GM18951 (cell line): Measurements from ENCODE around the gene PRAME.

Source experiments
- POLR2A ChIP-seq: IDR thresholded peaks from 4 replicates; pipeline ENCODE4 v1.6.1; 2011; ENCODE audit warnings: mild to moderate bottlenecking; ENCODE audit not compliant: insufficient read length, insufficient read depth; ENCODE audit errors: extremely low read depth
- in situ Hi-C: fragments of 300-500 bp; cut with MboI; formaldehyde crosslinking; loops from one replicate; pipeline ENCODE4 v1.12.0; 2022; ENCODE audit warnings: low sequenced_read_pairs, mixed read lengths, inconsistent platforms; ENCODE audit not compliant: unreplicated experiment

The PRAME gene

GRCh38 chr22:22571429-22571828 lies 12.4 kb upstream of the PRAME start:
- in situ Hi-C loops, result no loop called here

DNA sequence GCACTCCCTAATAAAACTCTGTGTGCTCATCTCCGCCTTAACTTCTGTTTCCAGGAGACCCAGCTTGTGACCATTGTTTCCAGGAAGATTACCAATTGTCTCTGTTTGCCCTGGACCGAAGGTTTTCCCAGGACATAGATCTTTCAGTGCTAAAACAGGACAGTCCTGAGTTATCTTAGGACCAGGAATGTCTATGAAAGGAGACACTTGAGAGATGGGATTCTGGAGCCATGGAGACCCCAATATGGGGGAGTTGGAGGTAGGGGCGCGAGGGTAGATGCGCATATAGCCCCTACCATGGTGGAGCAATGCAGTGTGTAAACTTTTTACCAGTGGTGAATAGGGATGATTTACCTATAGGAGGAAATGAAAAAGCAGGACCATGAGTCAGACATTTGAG lies 10.2 kb upstream of the PRAME start:
- in situ Hi-C loops, result no loop called here
- TF ChIP-seq POLR2A, result no peak

More at GRCh38 chr22:22571429-22571828, 12.4 kb upstream of the PRAME start:
- no peak for TF ChIP-seq POLR2A

- in situ Hi-C loops, result no loop called here
- TF ChIP-seq POLR2A, result no peak
Observed at GRCh38 chr22:22565981-22566380, 6.9 kb upstream of the PRAME start.

GRCh38 chr22:22558071-22558971 lies 744 bp downstream of the PRAME start:
- in situ Hi-C loops, result no loop called here
- no peak for TF ChIP-seq POLR2A

DNA sequence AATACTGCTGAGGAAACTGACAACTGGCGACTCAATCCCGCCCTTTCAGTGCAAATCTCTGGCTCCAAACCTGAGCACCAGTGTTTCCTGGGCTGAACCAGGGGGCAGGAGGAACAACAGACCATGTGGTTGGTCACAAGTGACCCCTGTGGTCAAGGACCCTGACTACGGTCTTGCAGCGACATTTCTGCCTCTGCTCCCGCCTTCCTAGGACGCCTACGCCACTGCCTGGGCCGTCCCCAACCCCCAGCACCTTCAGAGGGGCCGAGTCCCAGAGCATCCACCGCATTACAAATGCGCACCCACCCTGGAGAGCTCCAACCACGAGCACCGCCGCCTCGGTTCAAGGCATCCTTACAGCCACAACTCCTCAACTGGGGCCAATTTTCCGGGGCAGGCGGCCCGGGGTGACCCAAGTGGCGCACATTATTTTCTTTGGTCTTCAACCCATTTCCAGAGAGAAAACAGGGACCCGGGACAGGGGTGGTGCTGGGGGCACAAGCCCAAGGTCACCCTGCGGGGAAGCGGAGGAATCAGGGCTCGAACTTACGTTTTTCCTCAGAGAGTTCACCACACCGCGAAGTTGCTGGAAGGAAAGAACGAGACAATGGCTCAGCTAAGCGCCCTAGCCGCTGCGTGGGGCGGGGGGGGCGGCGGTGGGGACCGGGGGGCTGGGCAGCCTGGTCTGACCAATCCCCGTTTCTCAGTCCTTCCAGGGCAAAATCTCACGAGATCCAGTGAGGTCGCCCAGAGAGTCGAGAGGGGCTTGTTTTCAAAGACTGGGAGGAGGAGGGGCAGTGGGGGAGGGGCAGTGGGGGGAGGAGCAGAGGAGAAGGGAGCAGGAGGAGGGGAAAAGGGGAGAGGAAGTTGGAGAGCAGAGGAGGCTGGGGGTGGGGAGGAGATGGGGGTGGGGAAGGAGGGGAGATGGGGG lies 1.8 kb downstream of the PRAME start:
- no peak for TF ChIP-seq POLR2A
- in situ Hi-C loops, result no loop called here

DNA sequence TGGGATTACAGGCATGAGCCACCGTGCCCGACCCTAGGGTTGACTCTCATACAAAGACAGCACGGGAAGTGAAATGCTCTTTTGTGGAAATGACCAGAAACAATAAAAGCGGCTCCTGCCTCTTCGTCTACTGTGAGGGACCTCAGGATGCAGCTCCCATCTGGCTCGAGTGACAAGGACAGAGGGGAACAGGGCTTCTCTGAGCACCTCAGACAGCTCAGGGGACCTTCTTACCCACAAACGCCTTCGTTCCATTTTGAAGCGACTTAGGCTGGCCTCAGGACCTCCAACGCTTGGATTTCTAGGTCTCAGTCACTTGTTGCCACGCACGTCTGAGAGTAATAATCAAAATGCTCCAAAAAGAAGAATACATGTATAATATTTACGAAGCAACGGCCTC lies 2.5 kb downstream of the PRAME start:
- in situ Hi-C loops, result no loop called here
- no peak for TF ChIP-seq POLR2A

- in situ Hi-C loops, result no loop called here
- no peak for TF ChIP-seq POLR2A
Observed at GRCh38 chr22:22555596-22555995, 3.5 kb downstream of the PRAME start.

DNA sequence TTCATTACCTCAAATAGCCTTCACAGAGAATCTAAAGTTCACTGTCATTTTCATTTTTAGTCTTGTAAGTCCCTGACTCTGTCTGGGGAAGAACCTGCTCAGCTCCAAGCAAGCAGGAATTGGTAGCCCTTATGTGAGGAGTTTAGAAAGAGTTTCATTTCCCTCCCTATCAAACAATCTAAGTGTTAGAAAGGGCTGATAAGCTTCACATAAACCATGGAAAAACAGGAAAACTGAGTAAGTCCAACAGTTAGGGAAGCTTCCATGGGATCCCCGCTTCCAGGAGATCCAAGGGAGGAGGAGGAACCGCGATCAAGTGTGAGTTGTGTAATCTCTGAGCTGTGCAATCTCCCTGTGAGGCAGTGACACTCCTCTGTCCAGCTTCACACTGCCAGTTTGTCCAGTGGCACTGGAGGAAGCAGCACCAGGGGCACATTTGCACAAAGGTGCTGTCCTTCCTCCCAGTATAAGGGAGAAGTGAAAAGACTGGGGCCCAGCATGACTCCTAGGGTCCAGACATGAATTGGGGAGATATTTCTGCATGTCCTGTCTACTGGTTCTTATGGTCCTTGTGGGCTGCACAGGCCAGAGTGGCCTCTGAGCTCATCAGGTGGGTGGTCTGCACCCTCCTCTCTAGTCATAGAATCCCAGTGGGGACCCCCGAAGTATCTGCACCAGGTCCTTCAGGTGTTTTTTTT lies 4.3 kb downstream of the PRAME start:
- TF ChIP-seq POLR2A, result no peak

DNA sequence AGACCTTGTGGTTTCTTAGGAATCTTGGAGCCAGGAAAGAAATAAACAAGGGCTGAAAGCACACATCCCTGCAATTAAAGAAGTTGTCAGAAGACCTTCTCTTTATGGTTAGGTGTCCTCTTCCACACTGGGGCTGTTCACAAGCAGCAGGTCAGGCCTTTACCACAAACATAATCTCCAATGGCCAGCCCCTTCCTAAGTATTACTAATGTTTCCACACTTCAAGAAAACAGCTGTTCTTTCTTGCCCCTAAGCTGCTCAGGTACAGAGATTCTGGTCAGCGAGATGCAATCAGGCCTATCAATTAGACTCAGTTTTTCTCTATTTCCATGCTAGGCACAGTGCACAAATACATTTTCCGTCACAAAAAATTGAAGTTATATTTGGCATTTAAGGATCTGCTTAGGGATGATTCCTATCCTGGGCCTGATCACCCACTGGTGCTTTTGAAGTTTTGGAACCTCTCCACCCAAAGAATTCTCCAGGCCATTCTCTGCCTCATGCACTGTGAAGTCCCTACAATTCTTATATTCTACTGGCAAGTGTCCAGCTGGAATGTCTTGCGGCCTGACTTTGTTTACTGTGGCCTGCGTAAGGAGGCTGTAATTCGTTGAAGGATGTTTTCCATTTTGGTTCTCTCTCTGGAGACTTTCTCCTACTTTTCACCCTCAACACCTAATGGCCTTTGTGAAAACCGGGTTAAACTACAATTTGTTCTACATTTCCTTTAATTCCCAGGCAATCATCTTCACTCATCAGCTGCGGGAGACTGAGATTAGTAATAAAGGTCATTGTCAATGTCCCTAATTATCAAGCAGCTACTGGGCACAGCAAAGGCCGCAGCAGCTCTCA lies 5.1 kb downstream of the PRAME start:
- in situ Hi-C loops, result no loop called here
- no peak for TF ChIP-seq POLR2A

More for the DNA sequence above, 4.3 kb downstream of the PRAME start:
- in situ Hi-C loops, result no loop called here

GRCh38 chr22:22553141-22553540 lies 5.9 kb downstream of the PRAME start:
- in situ Hi-C loops, result no loop called here
- TF ChIP-seq POLR2A, result no peak

- TF ChIP-seq POLR2A, result no peak
- in situ Hi-C loops, result no loop called here
Observed at GRCh38 chr22:22552630-22553029, 6.4 kb downstream of the PRAME start.

- in situ Hi-C loops, result no loop called here
- no peak for TF ChIP-seq POLR2A
Observed at GRCh38 chr22:22550789-22551434, 8.2 kb downstream of the PRAME start.
